NB4 (cell line): Measurements from ENCODE around the gene CPED1.

Experiments
- DNase-seq: peaks from one replicate; pipeline ENCODE4 v3.0.0; 2010; ENCODE audit warnings: low read depth
- H3K4me3 ChIP-seq: one replicate; pipeline ENCODE4 v1.5.1; 2011; ENCODE audit warnings: mild to moderate bottlenecking, low read depth, low read length, moderate library complexity
- CTCF ChIP-seq: IDR thresholded peaks from one replicate; pipeline ENCODE4 v1.5.1; 2012; ENCODE audit warnings: low read depth, low read length
- MAX ChIP-seq: IDR thresholded peaks from 2 replicates; pipeline ENCODE4 v1.6.1; 2011; ENCODE audit warnings: low read depth, low read length
- MYC ChIP-seq: IDR thresholded peaks from 2 replicates; pipeline ENCODE4 v1.6.1; 2011; ENCODE audit warnings: low read depth, low read length
- POLR2A ChIP-seq: IDR thresholded peaks from 2 replicates; pipeline ENCODE4 v1.6.1; 2011; ENCODE audit warnings: mild to moderate bottlenecking; ENCODE audit not compliant: insufficient read length; ENCODE audit errors: extremely low read depth

Gene CPED1

GRCh38 chr7:121080257-121080912 is 91.9 kb downstream of the CPED1 start:
- H3K4me3 ChIP-seq: no peak overlapping the region
- TF ChIP-seq MYC: no peak
- no peak for TF ChIP-seq CTCF
- no peak for DNase-seq

- no peak for TF ChIP-seq CTCF
- no peak for TF ChIP-seq POLR2A
- TF ChIP-seq MYC: no peak
- TF ChIP-seq MAX: no peak
- no peak overlapping the region for H3K4me3 ChIP-seq
- no peak for DNase-seq
These were observed 92.4 kb downstream of the CPED1 start for GRCh38 chr7:121080913-121081326.

GRCh38 chr7:121081327-121081936 is 92.9 kb downstream of the CPED1 start:
- DNase-seq: peak; percentile 62
- TF ChIP-seq POLR2A: no peak
- peak; percentile 44 for TF ChIP-seq CTCF
- no peak for TF ChIP-seq MYC
- no peak for TF ChIP-seq MAX

GRCh38 chr7:121082400-121083101 is 94.0 kb downstream of the CPED1 start:
- H3K4me3 ChIP-seq: no peak overlapping the region
- TF ChIP-seq MAX (no peak), MYC (no peak), CTCF (no peak), POLR2A (no peak)
- no peak for DNase-seq

More at GRCh38 chr7:121081327-121081936, 92.9 kb downstream of the CPED1 start:
- H3K4me3 ChIP-seq: no peak overlapping the region

GRCh38 chr7:121083138-121083789 is 94.8 kb downstream of the CPED1 start:
- H3K4me3 ChIP-seq: no peak overlapping the region
- TF ChIP-seq CTCF: no peak
- no peak for TF ChIP-seq POLR2A
- no peak for TF ChIP-seq MAX
- TF ChIP-seq MYC: no peak
- no peak for DNase-seq
